ENCODE results near the gene GPD1. TPM values are rescaled to one million over a fixed set of nuclear protein-coding genes. Genes with fewer than 3 reads are reported as not detected.

Gene GPD1
- total RNA-seq, 1 experiment from 2014 or later = 1.5 TPM

DNA sequence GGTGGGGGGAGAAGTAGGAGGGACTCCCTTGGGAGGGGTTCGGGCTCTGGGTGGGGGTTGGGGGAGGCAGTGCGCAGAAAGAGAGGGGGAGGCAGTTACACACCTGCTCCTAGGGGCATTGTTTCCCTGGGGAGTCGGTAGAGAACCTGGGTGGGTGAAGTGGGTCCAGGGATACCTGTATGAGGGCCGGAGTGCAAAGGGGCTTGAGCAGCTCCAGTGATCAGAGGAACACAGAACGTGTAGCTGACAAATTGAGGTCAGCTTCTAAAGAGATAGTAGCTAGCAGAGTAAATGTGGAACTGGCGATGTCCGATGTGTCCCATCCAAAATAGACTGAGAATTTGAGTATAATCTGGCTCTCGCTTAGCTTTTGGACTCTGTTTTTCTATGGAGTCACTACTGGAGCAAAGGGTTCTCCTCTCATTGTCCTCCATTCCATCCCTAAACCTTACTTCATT is 18.2 kb upstream of the GPD1 start:
- TF ChIP-seq, protein P1, sequence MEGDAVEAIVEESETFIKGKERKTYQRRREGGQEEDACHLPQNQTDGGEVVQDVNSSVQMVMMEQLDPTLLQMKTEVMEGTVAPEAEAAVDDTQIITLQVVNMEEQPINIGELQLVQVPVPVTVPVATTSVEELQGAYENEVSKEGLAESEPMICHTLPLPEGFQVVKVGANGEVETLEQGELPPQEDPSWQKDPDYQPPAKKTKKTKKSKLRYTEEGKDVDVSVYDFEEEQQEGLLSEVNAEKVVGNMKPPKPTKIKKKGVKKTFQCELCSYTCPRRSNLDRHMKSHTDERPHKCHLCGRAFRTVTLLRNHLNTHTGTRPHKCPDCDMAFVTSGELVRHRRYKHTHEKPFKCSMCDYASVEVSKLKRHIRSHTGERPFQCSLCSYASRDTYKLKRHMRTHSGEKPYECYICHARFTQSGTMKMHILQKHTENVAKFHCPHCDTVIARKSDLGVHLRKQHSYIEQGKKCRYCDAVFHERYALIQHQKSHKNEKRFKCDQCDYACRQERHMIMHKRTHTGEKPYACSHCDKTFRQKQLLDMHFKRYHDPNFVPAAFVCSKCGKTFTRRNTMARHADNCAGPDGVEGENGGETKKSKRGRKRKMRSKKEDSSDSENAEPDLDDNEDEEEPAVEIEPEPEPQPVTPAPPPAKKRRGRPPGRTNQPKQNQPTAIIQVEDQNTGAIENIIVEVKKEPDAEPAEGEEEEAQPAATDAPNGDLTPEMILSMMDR (IDR thresholded peaks at IDR 0.05; ENCODE audit: insufficient read depth in 1 of 2, low read depth in 1 of 2, low read length in 1 of 2, severe bottlenecking in 1 of 2, unreplicated experiment in 1 of 2) = no peak
- no TSS peak for BruUV-seq (replicated peaks)
- Histone ChIP-seq H3K4me1 (peaks cover 43% of the 10 kb centered on the region), H3K4me3 (ENCODE audit: low read depth, low read length) (peak overlapping the region; percentile 72), H3K36me3 (ENCODE audit: control insufficient read depth, insufficient read depth, low read length) (peaks cover 16% of the 10 kb centered on the region), H3K9me3 (no peaks in the 10 kb centered on the region), H3K27me3 (replicated peaks; ENCODE audit: control insufficient read depth, insufficient read depth, low read length) (no peaks in the 10 kb centered on the region)
- no peaks in the 10 kb centered on the region for H3K27me3 Mint-ChIP-seq (ENCODE audit: insufficient read depth, unreplicated experiment)
- intact Hi-C loops (cut with micrococcal nuclease; ENCODE audit: unreplicated experiment) = loop anchor here (1.0 kb wide), 3 partner anchors 10 to 82 kb away; partner anchors contain the start of genes CERS5 and COX14
- peaks cover 51% of the 10 kb centered on the region for H3K36me3 Mint-ChIP-seq (ENCODE audit: insufficient read depth, unreplicated experiment)
- POLR2A ChIA-PET = interaction anchor here (0.6 to 2.3 kb wide), 11 partner anchors 10 to 344 kb away, joined by 3 to 30 read pairs (median 4); partner anchors contain the start of genes CERS5, COX14, RACGAP1 and TMBIM6
- peak overlapping the region; percentile 79 for H3K27ac Mint-ChIP-seq (ENCODE audit: unreplicated experiment)
- CTCF ChIA-PET = interaction anchor here (0.6 to 2.2 kb wide), 16 partner anchors 9 to 788 kb away, joined by 3 to 105 read pairs (median 5); partner anchors contain the start of gene COX14
- no peak for DNase-seq
- H3K4me3 Mint-ChIP-seq (ENCODE audit: unreplicated experiment) = peak overlapping the region; percentile 83
- H3K4me1 Mint-ChIP-seq (ENCODE audit: low read depth, unreplicated experiment) = peaks cover 37% of the 10 kb centered on the region
- no peaks in the 10 kb centered on the region for H3K9me3 Mint-ChIP-seq (ENCODE audit: unreplicated experiment)

DNA sequence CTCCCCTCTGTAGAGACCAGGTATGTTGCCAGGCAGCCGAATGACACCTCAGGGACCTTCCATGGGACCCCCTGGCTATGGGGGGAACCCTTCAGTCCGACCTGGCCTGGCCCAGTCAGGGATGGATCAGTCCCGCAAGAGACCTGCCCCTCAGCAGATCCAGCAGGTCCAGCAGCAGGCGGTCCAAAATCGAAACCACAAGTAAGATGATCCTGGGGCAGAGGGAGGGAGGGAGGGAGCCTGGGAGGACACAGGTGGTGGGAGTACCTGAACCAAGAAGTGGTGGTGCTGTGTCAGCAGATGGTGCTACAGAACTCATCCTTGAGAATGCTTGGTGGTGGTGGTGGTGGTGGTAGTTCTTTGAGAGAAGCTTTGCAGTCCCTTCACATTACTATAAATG is 17.7 kb upstream of the GPD1 start:
- Histone ChIP-seq H3K9me3 (no peaks in the 10 kb centered on the region), H3K36me3 (ENCODE audit: control insufficient read depth, insufficient read depth, low read length) (peaks cover 16% of the 10 kb centered on the region), H3K27me3 (replicated peaks; ENCODE audit: control insufficient read depth, insufficient read depth, low read length) (no peaks in the 10 kb centered on the region), H3K4me1 (peaks cover 37% of the 10 kb centered on the region), H3K4me3 (ENCODE audit: low read depth, low read length) (peak overlapping the region; percentile 72)
- no TSS peak for BruUV-seq (replicated peaks)
- Mint-ChIP-seq H3K9me3 (ENCODE audit: unreplicated experiment) (no peaks in the 10 kb centered on the region), H3K4me1 (ENCODE audit: low read depth, unreplicated experiment) (peaks cover 37% of the 10 kb centered on the region), H3K4me3 (ENCODE audit: unreplicated experiment) (peak overlapping the region; percentile 83), H3K27me3 (ENCODE audit: insufficient read depth, unreplicated experiment) (no peaks in the 10 kb centered on the region), H3K27ac (ENCODE audit: unreplicated experiment) (peak overlapping the region; percentile 79), H3K36me3 (ENCODE audit: insufficient read depth, unreplicated experiment) (peaks cover 55% of the 10 kb centered on the region)
- CTCF ChIA-PET = interaction anchor here (1.9 to 2.2 kb wide), 3 partner anchors 15 to 96 kb away, joined by 7 to 105 read pairs (median 11); partner anchors contain the start of gene COX14
- DNase-seq = no peak
- intact Hi-C loops (cut with micrococcal nuclease; ENCODE audit: unreplicated experiment) = no loop called here
- POLR2A ChIA-PET = interaction anchor here (1.9 to 2.3 kb wide), 2 partner anchors 26 to 81 kb away, joined by 24 to 30 read pairs; partner anchors contain the start of genes CERS5 and COX14
- TF ChIP-seq, protein P1 (IDR thresholded peaks at IDR 0.05; ENCODE audit: insufficient read depth in 1 of 2, low read depth in 1 of 2, low read length in 1 of 2, severe bottlenecking in 1 of 2, unreplicated experiment in 1 of 2) = no peak

DNA sequence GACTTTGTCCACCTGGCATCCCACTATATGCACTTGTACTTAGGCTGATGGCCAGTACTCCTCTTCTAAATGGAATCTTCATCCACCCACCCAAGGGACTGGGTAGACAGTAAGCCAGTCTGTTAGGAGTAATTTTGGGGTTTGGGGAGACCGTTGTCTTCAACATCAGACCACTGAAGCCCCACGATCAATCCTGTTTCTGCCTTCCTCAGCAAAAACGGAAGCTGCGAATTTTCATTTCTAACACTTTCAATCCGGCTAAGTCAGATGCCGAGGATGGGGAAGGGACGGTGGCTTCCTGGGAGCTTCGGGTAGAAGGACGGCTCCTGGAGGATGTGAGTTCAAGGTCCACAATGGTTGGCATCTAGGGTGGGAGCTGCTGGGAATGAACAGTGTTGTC is 16.7 kb upstream of the GPD1 start:
- H3K4me1 ChIP-seq = peaks cover 29% of the 10 kb centered on the region
- H3K36me3 Mint-ChIP-seq (ENCODE audit: insufficient read depth, unreplicated experiment) = peaks cover 65% of the 10 kb centered on the region
- no peaks in the 10 kb centered on the region for H3K9me3 Mint-ChIP-seq (ENCODE audit: unreplicated experiment)
- no peaks in the 10 kb centered on the region for H3K27me3 ChIP-seq (replicated peaks; ENCODE audit: control insufficient read depth, insufficient read depth, low read length)
- peaks cover 28% of the 10 kb centered on the region for H3K4me1 Mint-ChIP-seq (ENCODE audit: low read depth, unreplicated experiment)
- H3K9me3 ChIP-seq = no peaks in the 10 kb centered on the region
- intact Hi-C loops (cut with micrococcal nuclease; ENCODE audit: unreplicated experiment) = no loop called here
- POLR2A ChIA-PET = interaction anchor here (1.3 kb wide), 1 partner anchor 23 kb away, joined by 3 read pairs; no protein-coding TSS in a partner anchor
- TF ChIP-seq, protein P1 (IDR thresholded peaks at IDR 0.05; ENCODE audit: insufficient read depth in 1 of 2, low read depth in 1 of 2, low read length in 1 of 2, severe bottlenecking in 1 of 2, unreplicated experiment in 1 of 2) = no peak
- CTCF ChIA-PET = interaction anchor here (1.2 to 2.1 kb wide), 2 partner anchors 23 to 25 kb away, joined by 3 to 13 read pairs; partner anchors contain the start of gene COX14
- no peak for DNase-seq
- BruUV-seq (replicated peaks) = no TSS peak
- H3K36me3 ChIP-seq (ENCODE audit: control insufficient read depth, insufficient read depth, low read length) = peaks cover 18% of the 10 kb centered on the region
- H3K4me3 ChIP-seq (ENCODE audit: low read depth, low read length) = no peak overlapping the region
- H3K4me3 Mint-ChIP-seq (ENCODE audit: unreplicated experiment) = no peak overlapping the region
- H3K27ac Mint-ChIP-seq (ENCODE audit: unreplicated experiment) = no peak overlapping the region
- no peaks in the 10 kb centered on the region for H3K27me3 Mint-ChIP-seq (ENCODE audit: insufficient read depth, unreplicated experiment)

All from Caco-2 (cell line).